ENCODE data around the gene ZCCHC7.

GRCh38 chr9:37241340-37241739 is 121.0 kb downstream of the ZCCHC7 start:
- TF ChIP-seq, protein P1, sequence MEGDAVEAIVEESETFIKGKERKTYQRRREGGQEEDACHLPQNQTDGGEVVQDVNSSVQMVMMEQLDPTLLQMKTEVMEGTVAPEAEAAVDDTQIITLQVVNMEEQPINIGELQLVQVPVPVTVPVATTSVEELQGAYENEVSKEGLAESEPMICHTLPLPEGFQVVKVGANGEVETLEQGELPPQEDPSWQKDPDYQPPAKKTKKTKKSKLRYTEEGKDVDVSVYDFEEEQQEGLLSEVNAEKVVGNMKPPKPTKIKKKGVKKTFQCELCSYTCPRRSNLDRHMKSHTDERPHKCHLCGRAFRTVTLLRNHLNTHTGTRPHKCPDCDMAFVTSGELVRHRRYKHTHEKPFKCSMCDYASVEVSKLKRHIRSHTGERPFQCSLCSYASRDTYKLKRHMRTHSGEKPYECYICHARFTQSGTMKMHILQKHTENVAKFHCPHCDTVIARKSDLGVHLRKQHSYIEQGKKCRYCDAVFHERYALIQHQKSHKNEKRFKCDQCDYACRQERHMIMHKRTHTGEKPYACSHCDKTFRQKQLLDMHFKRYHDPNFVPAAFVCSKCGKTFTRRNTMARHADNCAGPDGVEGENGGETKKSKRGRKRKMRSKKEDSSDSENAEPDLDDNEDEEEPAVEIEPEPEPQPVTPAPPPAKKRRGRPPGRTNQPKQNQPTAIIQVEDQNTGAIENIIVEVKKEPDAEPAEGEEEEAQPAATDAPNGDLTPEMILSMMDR (conservative IDR thresholded peaks at IDR 0.05; ENCODE audit: low read depth in 2 of 2): no peak
- TF ChIP-seq POLR2AphosphoS5 (IDR thresholded peaks at IDR 0.05; ENCODE audit: low read depth) (no peak), EZH2phosphoT487 (IDR thresholded peaks at IDR 0.05; ENCODE audit: unreplicated experiment) (no peak), CREB1 (CRISPR knock-in tag; IDR thresholded peaks at IDR 0.05; ENCODE audit: low read depth) (no peak), JUNB (IDR thresholded peaks at IDR 0.05; ENCODE audit: unreplicated experiment) (no peak), EZH2 (IDR thresholded peaks at IDR 0.05; ENCODE audit: low read depth, unreplicated experiment) (no peak), ZNF462 (CRISPR knock-in tag; IDR thresholded peaks at IDR 0.05) (no peak), ZNF114 (CRISPR knock-in tag; IDR thresholded peaks at IDR 0.05) (no peak), NANOG (IDR thresholded peaks at IDR 0.05; ENCODE audit: borderline replicate concordance) (no peak)
- TF ChIP-seq, protein P2, sequence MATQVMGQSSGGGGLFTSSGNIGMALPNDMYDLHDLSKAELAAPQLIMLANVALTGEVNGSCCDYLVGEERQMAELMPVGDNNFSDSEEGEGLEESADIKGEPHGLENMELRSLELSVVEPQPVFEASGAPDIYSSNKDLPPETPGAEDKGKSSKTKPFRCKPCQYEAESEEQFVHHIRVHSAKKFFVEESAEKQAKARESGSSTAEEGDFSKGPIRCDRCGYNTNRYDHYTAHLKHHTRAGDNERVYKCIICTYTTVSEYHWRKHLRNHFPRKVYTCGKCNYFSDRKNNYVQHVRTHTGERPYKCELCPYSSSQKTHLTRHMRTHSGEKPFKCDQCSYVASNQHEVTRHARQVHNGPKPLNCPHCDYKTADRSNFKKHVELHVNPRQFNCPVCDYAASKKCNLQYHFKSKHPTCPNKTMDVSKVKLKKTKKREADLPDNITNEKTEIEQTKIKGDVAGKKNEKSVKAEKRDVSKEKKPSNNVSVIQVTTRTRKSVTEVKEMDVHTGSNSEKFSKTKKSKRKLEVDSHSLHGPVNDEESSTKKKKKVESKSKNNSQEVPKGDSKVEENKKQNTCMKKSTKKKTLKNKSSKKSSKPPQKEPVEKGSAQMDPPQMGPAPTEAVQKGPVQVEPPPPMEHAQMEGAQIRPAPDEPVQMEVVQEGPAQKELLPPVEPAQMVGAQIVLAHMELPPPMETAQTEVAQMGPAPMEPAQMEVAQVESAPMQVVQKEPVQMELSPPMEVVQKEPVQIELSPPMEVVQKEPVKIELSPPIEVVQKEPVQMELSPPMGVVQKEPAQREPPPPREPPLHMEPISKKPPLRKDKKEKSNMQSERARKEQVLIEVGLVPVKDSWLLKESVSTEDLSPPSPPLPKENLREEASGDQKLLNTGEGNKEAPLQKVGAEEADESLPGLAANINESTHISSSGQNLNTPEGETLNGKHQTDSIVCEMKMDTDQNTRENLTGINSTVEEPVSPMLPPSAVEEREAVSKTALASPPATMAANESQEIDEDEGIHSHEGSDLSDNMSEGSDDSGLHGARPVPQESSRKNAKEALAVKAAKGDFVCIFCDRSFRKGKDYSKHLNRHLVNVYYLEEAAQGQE (IDR thresholded peaks at IDR 0.05; ENCODE audit: unreplicated experiment): no peak
- TF ChIP-seq, protein P3, sequence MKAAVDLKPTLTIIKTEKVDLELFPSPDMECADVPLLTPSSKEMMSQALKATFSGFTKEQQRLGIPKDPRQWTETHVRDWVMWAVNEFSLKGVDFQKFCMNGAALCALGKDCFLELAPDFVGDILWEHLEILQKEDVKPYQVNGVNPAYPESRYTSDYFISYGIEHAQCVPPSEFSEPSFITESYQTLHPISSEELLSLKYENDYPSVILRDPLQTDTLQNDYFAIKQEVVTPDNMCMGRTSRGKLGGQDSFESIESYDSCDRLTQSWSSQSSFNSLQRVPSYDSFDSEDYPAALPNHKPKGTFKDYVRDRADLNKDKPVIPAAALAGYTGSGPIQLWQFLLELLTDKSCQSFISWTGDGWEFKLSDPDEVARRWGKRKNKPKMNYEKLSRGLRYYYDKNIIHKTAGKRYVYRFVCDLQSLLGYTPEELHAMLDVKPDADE (IDR thresholded peaks at IDR 0.05): no peak
